ENCODE data around the gene KIF26A.

KIF26A gene

DNA sequence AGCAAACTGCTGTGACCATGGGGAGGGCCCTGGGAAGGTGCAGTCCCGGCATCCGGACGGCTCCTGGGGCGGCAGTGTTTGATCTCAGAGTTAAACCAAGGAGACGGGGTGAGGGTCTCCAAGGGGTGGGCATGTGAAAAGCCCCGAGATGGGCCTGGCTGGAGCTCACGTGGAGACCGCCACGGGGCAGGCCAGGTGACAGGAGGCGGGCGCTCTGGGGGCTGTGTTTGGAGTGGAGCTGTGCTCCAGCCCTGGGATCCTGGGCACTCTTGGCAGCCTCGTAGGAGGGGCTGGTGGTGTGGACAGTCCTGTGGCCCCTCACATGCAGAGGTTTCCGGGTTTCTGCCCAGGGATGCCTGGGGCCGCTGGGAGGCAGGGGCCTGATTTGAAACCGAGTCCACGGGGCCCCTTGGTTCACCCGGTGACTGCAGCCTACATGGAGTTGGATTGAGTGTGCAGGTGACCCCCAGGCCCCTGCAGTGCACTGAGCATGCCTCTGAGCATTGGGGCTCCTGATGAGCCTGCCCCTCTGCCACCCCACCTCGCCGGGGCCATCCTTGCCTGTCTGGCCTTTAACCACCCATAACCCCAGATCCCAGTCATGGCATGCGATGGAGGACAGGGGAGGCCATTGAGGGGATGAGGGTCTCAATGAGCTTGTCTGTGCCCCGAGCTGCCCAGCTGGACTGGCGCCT lies 8.4 kb downstream of the KIF26A start:
- Histone ChIP-seq H3K27me3 (ENCODE audit: insufficient read depth, low read depth, severe bottlenecking) (no peaks in the 10 kb centered on the region), H3K27ac (no peak overlapping the region; the same call in 1 of the 2 replicates)
- no peak for TF ChIP-seq CTCF (IDR thresholded peaks at IDR 0.05; ENCODE audit: low read depth, low read length)

DNA sequence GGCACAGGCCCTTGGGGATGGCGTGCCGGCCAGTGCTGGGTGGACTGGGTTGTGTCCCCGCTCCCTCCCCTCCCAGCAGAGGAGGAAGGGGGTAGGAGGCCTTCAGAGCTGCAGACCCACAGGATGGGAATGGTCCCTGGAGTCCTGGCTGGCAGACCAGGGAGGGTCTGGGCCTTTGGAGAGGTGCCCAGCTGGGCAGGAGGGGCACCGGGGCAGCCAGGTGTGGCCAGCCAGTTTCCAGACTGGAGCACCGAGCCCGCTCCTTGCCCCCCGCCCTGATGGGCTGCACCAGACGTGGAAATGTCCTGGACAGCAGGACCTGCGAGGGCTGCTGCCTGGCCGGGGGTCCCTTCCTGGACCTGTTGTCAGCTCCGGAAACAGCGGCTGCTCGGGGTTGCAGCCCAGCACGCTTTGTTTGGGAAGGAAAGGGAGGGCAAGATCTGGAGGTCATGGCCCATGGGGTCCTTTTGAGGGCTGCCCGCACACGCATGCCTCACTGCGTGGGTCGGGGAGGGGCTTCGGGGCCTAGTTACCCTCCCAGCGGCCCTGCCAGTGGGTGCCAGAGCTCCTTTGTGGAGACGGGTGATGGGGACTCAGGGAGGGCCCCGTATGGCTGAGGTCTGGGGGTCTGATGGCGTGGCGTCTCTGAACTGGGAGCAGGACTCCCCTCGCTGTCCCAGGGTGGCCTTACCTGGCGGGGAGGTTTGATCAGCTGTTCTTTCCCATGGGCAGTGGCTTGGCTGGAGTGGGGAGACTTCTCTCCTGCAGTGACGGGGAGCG lies 9.1 kb downstream of the KIF26A start:
- Histone ChIP-seq H3K4me3 (ENCODE audit: low read depth, low read length) (no peak overlapping the region), H3K27me3 (ENCODE audit: insufficient read depth, low read depth, severe bottlenecking) (no peaks in the 10 kb centered on the region), H3K27ac (peak overlapping the region; percentile 90)

More for the DNA sequence above, 8.4 kb downstream of the KIF26A start:
- H3K4me3 ChIP-seq (ENCODE audit: low read depth, low read length), result no peak overlapping the region
- no peak for DNase-seq
- peaks cover 13% of the 10 kb centered on the region for H3K36me3 ChIP-seq
- no peaks in the 10 kb centered on the region for H3K9me3 ChIP-seq (ENCODE audit: severe bottlenecking)

GRCh38 chr14:104148433-104149277 lies 10.3 kb downstream of the KIF26A start:
- Histone ChIP-seq H3K4me3 (ENCODE audit: low read depth, low read length) (no peak overlapping the region), H3K27ac (peak overlapping the region; percentile 90)
- TF ChIP-seq CTCF (IDR thresholded peaks at IDR 0.05; ENCODE audit: low read depth, low read length), result no peak

More for the DNA sequence above, 9.1 kb downstream of the KIF26A start:
- no peak for TF ChIP-seq CTCF (IDR thresholded peaks at IDR 0.05; ENCODE audit: low read depth, low read length)
- Histone ChIP-seq H3K9me3 (ENCODE audit: severe bottlenecking) (no peaks in the 10 kb centered on the region), H3K36me3 (peaks cover 17% of the 10 kb centered on the region)
- peak; percentile 6 for DNase-seq

GRCh38 chr14:104149278-104149595 lies 10.8 kb downstream of the KIF26A start:
- no peaks in the 10 kb centered on the region for H3K9me3 ChIP-seq (ENCODE audit: severe bottlenecking)
- DNase-seq, result no peak
- TF ChIP-seq CTCF (IDR thresholded peaks at IDR 0.05; ENCODE audit: low read depth, low read length), result no peak
- H3K36me3 ChIP-seq, result peaks cover 18% of the 10 kb centered on the region
- peak overlapping the region; percentile 90 for H3K27ac ChIP-seq
- no peaks in the 10 kb centered on the region for H3K27me3 ChIP-seq (ENCODE audit: insufficient read depth, low read depth, severe bottlenecking)
- H3K4me3 ChIP-seq (ENCODE audit: low read depth, low read length), result peak overlapping the region; percentile 23

More at GRCh38 chr14:104148433-104149277, 10.3 kb downstream of the KIF26A start:
- Histone ChIP-seq H3K36me3 (peaks cover 18% of the 10 kb centered on the region), H3K27me3 (ENCODE audit: insufficient read depth, low read depth, severe bottlenecking) (no peaks in the 10 kb centered on the region), H3K9me3 (ENCODE audit: severe bottlenecking) (no peaks in the 10 kb centered on the region)
- no peak for DNase-seq

DNA sequence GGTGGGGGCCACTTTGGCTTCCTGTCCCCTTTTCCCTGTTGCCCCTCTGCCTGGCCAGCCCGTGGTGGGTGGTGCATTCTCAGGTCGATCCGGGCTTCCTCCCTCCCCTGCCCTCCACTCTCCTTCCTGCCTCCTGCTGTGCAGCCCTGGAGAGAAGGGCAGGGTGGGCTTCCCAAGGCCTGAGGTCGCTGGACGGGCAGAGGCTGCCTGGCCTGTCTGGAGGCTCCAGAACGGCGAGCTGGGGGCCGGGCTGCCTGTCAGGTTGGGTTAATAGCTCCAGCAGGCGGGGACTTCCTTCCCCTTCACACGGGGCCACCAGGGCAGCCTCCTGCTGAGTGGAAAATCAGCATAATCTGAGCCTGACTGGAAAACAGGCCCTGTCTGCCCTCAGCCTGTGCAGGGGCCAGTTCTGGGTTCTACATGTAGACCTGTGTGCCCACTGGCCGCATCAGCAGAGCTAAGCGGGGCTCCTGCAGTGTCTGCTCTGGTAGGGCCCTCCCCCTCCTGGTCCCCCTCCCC lies 11.3 kb downstream of the KIF26A start:
- DNase-seq, result peak; percentile 91
- peaks cover 20% of the 10 kb centered on the region for H3K36me3 ChIP-seq
- TF ChIP-seq CTCF (IDR thresholded peaks at IDR 0.05; ENCODE audit: low read depth, low read length), result no peak
- H3K27me3 ChIP-seq (ENCODE audit: insufficient read depth, low read depth, severe bottlenecking), result no peaks in the 10 kb centered on the region
- peak overlapping the region; percentile 90 for H3K27ac ChIP-seq
- H3K4me3 ChIP-seq (ENCODE audit: low read depth, low read length), result peak overlapping the region; percentile 23
- H3K9me3 ChIP-seq (ENCODE audit: severe bottlenecking), result no peaks in the 10 kb centered on the region

All from WERI-Rb-1 (cell line).